NCI-H146 treated with DMSO at 0.1 percent for 48 hours (cell line): ENCODE results near the gene ZNF557.
"Not testable (repeated sequence)": the region's sequence is repeated elsewhere in the genome, so short reads cannot be mapped to it uniquely, and the experiment has no call there.

Experiments used
- DNase-seq: peaks from one replicate; lab custom pipeline; 2025; ENCODE audit not compliant: unreplicated experiment; lab: John Stamatoyannopoulos, UW

Gene ZNF557

DNA sequence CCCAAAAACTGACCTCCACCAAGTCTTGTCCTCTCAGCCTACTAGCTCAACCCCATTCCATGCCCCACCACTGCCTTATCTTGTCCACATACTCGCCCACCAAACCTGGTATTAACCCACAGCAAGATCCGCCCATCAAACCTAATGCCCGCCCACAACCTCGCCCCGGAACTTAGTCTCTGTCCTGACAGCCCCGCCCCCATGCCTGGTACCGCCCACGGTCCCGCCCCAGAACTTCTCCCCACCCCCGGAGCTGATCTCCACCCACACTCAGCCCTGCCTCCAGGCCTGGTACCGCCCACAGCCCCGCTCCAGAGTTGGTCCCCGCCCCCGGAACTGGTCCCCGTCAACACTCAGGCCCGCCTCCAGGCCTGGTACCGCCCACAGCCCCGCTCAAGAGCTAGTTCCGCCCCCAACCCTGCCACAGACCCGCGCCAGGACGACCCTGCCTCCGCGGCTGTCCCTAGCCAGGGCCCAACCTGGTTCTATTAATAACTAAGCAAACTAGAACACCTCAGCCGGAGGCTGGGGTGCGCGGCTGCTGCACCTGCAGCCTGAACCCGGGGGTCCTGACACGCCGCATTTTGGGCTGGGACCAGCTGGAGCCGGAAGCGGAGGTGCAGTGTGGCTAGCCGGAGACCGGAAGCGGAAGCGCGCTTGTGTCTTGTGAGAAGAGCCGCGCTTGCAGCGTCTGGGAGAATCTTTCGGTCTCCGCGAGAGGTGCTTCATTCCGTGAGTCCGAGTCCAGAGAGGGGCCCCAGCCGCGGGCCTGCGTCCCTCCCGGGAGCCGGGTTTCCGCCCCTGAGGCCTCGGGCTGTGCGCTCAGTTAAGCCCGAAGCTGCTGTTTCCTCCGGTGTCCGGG is at the start of gene ZNF557:
Gene ZNF557, plus strand, starts transcription at position 662 of the 862 bp plus-strand sequence. CDS start 5,372 bp downstream, outside the sequence.
- peak; percentile 81 for DNase-seq

DNA sequence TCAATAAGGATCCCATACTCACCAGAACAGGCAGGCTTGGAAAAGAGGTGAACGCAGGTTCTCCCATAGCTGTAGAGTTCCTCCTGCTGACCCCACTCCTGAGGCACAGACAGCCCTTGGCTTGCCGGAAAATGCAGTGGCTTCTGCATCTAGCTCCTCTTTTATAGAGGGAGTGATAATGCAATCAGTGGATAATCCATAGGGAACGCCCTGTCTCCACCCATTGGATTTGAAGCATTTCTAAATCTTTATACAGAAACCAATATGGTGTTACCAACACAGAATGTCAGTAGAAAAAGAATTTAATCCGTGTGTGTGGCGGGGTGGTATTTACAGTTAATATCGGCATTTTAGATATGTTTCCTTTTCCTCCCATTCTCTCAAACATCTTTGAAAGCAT is 48.2 kb upstream of the ZNF557 start, which contains the start of gene MBD3L2B:
Gene MBD3L2B, minus strand, starts transcription at position 101 of the 400 bp plus-strand sequence. Its CDS starts 34 bp downstream, at position 67.
- not testable (repeated sequence) for DNase-seq

DNA sequence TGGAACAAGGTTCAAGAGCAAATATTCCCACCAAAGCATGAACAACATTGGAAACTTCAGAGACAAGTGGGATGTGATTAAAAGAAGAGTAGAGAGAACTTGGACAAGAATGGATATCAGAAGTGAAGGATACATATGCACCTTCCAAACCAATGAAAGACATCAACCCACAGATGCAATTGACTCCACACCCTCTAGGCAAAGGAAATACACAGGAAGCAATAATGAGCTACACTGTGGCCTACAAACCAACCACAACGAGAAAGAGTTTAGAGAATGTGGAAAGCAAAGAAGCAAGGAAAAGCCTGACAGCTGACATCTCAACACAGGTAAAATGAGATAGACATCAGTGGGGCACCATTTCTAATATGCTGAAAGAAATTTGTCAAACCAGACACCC is 40.7 kb upstream of the ZNF557 start:
- not testable (repeated sequence) for DNase-seq

DNA sequence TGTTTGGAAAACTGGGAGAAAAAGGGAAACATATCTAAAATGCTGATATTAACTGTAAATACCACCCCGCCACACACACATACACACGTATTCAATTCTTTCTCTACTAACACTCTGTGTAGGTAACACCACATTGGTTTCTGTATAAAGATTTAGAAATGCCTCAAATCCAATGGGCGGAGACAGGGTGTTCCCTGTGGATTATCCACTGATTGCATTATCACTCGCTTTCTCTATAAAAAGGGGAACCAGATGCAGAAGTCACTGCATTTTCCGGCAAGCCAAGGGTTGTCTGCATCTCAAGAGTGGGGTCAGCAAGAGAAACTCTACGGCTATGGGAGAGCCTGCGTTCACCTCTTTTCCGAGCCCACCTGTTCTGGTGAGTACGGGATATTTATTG is 39.2 kb upstream of the ZNF557 start, which contains the start of gene MBD3L5:
Gene MBD3L5, plus strand, starts transcription at position 301 of the 400 bp plus-strand sequence. Its CDS starts 34 bp downstream, at position 335.
- DNase-seq, result not testable (repeated sequence)

DNA sequence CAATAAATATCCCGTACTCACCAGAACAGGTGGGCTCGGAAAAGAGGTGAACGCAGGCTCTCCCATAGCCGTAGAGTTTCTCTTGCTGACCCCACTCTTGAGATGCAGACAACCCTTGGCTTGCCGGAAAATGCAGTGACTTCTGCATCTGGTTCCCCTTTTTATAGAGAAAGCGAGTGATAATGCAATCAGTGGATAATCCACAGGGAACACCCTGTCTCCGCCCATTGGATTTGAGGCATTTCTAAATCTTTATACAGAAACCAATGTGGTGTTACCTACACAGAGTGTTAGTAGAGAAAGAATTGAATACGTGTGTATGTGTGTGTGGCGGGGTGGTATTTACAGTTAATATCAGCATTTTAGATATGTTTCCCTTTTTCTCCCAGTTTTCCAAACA is 29.4 kb upstream of the ZNF557 start, which contains the start of gene MBD3L4:
Gene MBD3L4, minus strand, starts transcription at position 101 of the 400 bp plus-strand sequence. Its CDS starts 35 bp downstream, at position 66.
- not testable (repeated sequence) for DNase-seq

DNA sequence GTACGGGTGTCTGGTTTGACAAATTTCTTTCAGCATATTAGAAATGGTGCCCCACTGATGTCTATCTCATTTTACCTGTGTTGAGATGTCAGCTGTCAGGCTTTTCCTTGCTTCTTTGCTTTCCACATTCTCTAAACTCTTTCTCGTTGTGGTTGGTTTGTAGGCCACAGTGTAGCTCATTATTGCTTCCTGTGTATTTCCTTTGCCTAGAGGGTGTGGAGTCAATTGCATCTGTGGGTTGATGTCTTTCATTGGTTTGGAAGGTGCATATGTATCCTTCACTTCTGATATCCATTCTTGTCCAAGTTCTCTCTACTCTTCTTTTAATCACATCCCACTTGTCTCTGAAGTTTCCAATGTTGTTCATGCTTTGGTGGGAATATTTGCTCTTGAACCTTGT is 27.9 kb upstream of the ZNF557 start:
- not testable (repeated sequence) for DNase-seq

DNA sequence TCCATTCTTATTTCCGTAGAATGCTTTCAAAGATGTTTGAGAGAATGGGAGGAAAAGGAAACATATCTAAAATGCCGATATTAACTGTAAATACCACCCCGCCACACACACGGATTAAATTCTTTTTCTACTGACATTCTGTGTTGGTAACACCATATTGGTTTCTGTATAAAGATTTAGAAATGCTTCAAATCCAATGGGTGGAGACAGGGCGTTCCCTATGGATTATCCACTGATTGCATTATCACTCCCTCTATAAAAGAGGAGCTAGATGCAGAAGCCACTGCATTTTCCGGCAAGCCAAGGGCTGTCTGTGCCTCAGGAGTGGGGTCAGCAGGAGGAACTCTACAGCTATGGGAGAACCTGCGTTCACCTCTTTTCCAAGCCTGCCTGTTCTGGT is 20.5 kb upstream of the ZNF557 start, which contains the start of gene MBD3L2:
Gene MBD3L2, plus strand, starts transcription at position 301 of the 400 bp plus-strand sequence. Its CDS starts 53 bp downstream, at position 354.
- not testable (repeated sequence) for DNase-seq

DNA sequence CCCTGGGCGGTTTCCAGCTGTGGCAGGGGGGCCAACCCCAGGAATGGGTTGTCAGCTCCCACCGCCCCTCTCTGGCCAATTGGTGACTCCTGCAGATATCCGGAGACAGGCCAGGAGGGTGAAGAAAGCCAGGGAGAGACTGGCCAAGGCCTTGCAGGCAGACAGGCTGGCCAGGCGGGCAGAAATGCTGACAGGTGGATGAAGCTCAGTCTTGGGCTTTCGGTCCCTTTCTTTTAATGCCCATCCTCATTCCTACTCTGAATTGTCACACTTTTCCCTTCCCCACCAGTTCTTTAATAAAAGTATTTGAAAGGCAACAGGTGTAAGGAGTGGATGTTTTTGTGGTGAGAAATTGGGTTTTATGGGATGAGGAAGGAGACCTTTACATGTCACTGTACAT is 18.1 kb upstream of the ZNF557 start:
- not testable (repeated sequence) for DNase-seq

DNA sequence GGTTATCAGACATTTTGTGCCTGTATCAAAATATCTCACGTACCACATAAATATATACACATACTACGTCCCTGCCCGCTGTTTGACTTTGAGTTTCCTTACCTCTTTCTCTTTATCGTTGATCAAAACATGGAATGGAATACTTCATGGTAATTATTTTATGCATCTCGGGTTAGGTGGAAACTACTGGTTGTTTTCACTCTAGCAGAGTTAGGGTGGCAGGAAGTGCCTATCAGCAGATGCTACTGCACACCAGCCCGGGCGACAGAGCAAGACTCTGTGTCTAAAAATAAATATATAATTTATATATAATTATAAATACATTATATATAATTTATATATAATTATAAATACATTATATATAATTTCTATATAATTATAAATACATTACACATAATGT is 16.6 kb upstream of the ZNF557 start:
- not testable (repeated sequence) for DNase-seq

DNA sequence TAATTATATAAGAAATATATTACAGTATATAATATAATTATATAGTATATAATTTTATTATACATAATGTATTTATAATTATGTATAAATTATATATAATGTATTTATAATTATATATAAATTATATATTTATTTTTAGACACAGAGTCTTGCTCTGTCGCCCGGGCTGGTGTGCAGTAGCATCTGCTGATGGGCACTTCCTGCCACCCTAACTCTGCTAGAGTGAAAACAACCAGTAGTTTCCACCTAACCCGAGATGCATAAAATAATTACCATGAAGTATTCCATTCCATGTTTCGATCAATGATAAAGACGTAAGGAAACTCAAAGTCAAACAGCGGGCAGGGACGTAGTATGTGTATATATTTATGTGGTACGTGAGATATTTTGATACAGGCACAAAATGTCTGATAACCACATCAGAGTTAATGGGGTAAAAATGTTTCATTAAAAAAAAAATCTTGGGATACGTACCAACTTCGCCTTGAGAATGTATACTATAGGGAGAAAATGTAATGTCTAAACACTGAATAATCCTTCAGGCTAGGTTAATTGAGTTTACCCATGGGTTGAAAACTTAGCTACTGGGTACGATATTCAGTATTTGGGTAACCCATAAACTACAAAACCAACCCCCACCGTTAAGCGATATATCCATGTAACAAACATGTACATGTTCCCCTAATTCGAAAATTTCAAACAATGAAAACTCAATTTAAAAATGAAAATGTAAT is 14.7 kb upstream of the ZNF557 start:
- not testable (repeated sequence) for DNase-seq

DNA sequence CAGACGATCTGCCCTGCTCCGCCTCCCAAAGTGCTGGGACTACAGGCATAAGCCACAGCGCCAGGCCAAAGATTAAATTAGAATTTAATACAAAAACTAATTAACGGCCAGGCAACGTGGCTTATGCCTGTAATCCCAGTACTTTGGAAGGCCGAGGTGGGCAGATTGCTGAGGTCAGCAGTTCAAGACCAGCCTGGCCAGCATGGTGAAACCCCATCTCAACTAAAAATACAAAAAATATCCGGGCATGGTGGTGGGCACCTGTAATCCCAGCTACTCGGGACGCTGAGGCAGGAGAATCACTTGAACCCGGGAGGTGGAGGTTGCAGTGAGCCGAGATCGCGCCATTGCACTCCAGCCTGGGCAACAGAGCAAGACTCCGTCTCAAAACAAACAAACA is 13.8 kb upstream of the ZNF557 start:
- not testable (repeated sequence) for DNase-seq

DNA sequence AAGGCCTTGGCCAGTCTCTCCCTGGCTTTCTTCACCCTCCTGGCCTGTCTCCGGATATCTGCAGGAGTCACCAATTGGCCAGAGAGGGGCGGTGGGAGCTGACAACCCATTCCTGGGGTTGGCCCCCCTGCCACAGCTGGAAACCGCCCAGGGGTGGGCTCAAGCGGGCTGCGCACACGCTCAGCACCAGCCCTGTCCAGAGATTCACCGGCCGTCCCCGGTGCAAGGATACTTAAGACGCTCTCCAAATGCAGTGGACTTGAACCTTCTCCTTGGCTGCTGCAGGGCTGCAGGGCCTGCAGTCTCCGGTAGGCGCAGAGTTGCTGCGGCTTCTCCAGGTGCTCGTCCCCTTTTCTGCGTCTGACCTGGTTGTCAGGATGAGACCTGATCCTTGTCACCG is 13.1 kb upstream of the ZNF557 start:
- DNase-seq, result not testable (repeated sequence)

DNA sequence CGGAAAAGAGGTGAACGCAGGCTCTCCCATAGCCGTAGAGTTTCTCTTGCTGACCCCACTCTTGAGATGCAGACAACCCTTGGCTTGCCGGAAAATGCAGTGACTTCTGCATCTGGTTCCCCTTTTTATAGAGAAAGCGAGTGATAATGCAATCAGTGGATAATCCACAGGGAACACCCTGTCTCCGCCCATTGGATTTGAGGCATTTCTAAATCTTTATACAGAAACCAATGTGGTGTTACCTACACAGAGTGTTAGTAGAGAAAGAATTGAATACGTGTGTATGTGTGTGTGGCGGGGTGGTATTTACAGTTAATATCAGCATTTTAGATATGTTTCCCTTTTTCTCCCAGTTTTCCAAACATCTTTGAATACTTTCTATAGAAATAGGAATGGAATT is 10.9 kb upstream of the ZNF557 start, which contains the start of gene MBD3L3:
Gene MBD3L3, minus strand, starts transcription at position 101 of the 400 bp plus-strand sequence. Its CDS starts 71 bp downstream, at position 30.
- DNase-seq, result not testable (repeated sequence)

DNA sequence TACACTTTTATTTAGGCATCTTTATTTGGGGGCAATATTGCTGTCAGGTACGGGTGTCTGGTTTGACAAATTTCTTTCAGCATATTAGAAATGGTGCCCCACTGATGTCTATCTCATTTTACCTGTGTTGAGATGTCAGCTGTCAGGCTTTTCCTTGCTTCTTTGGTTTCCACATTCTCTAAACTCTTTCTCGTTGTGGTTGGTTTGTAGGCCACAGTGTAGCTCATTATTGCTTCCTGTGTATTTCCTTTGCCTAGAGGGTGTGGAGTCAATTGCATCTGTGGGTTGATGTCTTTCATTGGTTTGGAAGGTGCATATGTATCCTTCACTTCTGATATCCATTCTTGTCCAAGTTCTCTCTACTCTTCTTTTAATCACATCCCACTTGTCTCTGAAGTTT is 9.5 kb upstream of the ZNF557 start:
- not testable (repeated sequence) for DNase-seq

DNA sequence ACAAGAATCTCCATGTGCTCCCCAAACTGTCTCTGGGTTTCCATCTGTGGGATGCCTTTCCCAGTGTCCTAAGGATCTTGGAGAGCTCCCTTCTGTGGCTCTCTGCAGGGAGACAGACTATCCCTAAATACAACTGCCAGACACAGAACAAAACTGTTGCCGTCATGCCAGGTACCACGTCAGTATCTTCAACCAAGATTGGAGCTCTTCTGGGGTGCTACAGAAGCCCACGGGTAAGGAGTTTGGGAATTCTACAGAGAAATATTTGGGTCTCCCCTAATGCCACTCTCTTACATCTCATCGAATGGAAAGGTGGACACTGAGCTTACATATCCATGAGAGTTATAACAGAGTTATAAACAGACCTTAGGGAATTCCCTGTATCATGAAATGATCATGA is 6.2 kb upstream of the ZNF557 start:
- DNase-seq, result no peak

DNA sequence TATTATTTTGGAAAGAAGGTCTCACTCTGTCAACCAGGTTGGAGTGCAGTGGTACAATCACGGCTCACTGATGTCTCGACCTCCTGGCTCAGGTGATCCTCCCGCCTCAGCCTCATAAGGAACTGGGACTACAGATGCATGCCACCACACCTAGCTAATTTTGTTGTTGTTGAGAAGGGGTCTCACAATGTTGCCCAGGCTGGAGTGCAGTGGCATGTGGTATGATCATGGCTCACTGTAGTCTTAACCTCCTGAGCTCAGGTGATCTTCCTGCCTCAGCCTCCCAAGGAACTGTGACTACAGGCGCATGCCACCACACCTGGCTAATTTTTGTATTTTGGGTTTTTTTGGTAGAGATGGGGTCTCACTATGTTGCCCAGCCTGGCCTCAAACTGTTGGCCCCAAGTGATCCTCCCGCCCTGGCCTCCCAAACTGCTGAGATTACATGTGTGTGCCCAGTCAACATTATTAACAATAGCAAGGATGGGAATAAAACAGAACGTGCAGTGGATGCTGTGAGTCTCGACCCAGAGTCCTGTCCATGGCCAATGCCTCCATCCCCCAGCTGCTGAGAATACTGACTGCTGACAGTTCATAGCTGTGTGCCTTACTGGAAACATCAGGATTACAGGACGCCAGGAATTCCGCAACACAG is 5.6 kb upstream of the ZNF557 start:
- DNase-seq, result no peak

DNA sequence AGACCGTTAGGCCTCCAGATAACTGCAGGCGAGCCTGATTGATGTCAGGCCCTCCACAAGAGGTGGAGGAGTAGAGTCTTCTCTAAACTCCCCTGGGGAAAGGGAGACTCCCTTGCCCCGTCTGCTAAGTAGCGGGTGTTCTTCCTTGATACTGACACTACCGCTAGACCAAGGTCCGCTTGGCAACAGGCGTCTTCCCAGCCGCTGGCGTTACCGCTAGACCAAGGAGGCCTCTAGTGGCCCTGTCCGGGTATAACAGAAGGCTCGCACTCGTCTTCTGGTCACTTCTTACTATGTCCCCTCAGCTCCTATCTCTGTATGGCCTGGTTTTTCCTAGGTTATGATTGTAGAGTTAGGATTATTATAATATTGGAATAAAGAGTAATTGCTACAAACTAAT is 2.4 kb upstream of the ZNF557 start:
- not testable (repeated sequence) for DNase-seq

DNA sequence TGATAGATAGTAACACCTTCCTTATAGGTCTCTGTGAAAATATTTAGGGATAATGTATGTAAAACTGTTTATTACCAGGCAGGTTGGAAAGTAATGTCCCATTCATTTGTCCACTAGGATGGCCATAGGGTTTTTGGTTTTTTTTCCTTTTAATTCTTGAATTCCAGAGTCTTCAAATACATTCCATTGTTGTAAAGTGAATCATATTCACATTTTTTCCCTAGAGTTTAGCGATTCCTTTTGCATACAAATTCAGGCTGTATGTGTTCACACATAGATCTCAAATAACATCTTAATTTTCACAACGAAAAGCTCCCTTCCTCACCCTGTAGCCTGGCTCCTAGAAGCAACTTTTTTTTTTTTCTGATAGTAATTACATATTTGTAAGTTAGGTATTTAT is 1.8 kb upstream of the ZNF557 start:
- DNase-seq, result no peak

DNA sequence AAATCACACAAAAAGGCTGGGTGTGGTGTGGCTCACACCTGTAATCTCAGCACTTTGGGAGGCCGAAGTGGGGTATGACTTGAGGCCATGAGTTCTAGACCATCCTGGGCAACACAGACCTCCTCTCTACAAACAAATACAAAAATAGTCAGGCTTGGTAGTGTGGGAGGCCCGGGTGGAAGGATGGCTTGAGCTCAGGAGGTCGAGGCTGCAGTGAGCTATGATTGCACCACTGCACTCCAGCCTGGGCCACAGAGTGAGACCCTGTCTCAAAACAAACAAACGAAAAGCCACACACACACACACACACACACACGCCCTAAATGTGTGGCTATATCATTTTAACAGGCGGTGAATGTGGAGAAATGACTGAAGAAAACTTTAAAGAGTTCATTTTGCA is 904 bp upstream of the ZNF557 start:
- no peak for DNase-seq

DNA sequence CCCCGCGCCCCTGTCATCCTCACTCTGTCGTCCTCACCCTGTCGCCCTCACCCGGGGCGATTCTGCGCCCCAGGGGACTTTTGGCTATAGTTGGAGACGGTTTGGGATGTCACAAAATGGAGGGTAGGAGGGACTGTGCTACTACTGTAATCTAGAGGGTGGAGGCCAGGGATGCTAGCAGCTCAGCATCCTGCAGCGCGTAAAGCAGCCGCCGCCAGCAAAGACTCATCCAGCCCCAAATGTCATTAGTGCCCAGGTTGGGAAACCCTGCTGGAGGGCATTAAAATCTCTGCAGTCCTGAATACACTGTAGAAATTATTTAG is 362 bp downstream of the ZNF557 start:
- no peak for DNase-seq

DNA sequence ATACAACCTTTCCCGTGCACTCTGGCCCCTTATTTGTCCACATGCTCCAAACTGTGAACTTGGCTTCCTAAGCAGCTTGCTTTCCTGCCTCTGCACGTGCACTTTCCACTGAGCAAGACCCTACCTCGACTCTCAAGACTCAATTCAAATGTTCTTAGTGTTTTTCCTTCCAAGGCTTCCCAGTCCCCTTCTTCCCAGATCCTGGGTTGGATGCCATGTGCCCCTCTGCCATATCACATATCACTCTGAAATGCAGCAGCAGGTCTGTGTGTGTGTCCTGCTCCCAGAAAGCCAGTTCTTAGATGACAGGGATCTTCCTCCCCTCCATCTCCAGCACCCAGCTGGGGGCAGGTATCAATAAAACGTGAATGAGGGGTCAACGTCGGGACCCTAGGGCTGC is 3.0 kb downstream of the ZNF557 start:
- no peak for DNase-seq
